Measurements from ENCODE around the gene KCNH2. TPM values are rescaled to one million over a fixed set of nuclear protein-coding genes. Genes with fewer than 3 reads are reported as not detected.
A peak's percentile ranks its signal among the peaks of the same experiment; 100 is the strongest.

Gene KCNH2
- total RNA-seq, 2 donors from 2014 or later, result 3.6 to 5.3 TPM

DNA sequence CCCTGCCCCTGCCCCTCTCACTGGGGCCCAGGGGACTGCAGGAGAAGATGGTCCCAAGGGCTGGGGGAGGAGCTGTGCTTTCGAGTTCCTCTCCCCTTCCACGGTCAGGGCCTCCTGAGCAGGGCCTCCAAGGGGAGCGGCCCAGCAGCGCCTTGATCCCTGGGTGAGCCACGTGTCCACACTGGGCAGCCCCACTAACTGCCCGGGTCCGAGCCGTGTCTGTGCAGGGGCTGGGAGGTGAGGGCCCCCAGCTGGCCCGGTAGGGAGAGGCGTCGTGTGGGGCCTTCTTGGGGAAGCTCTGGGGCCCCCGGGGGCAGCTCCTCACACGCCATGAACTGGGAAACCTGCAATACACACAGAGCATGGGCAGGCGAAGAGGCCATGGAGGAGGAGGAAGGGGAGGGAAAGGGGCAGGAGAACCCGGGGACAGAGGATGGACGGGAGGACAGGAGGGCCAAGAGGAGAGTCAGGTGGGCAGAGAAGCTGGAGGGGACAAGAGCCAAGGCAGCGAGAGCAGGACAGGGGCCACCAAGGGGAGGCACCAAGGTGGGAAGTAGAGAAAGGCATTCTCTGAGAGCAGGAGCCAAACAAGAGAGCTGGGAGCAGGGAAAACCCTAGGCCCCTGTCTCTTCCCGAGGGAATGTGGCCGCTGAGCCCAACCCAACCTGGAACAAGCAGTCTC, 32.8 kb downstream of the KCNH2 start:
- 61 to 65% methylated on average over 14 to 19 of the region's 19 CpGs for WGBS, 2 donors
- no peaks in the 10 kb centered on the region for H3K9me3 ChIP-seq
- no peak overlapping the region for H3K4me3 ChIP-seq
- peaks cover 0 to 4% of the 10 kb centered on the region in 2 donors for H3K27me3 ChIP-seq
- H3K4me1 ChIP-seq, result no peaks in the 10 kb centered on the region
- TF ChIP-seq CTCF (IDR thresholded peaks at IDR 0.05) (no peak), POLR2A (IDR thresholded peaks at IDR 0.05) (no peak)
- no peaks in the 10 kb centered on the region for H3K36me3 ChIP-seq (replicated peaks in 1 of 2; ENCODE audit: insufficient read depth in 1 of 2, low read depth in 2 of 2)
- peak in 1 of 4 donors; percentile 8 for DNase-seq
- no peak overlapping the region for H3K27ac ChIP-seq
- ATAC-seq, result no peak
- intact Hi-C loops (cut with DNase I), result no loop called here

GRCh38 chr7:150944066-150945042, 33.8 kb downstream of the KCNH2 start:
- Histone ChIP-seq H3K36me3 (replicated peaks in 1 of 2; ENCODE audit: insufficient read depth in 1 of 2, low read depth in 2 of 2) (no peaks in the 10 kb centered on the region), H3K4me1 (no peaks in the 10 kb centered on the region), H3K27me3 (peaks cover 0 to 4% of the 10 kb centered on the region in 2 donors), H3K4me3 (no peak overlapping the region), H3K27ac (no peak overlapping the region), H3K9me3 (no peaks in the 10 kb centered on the region)
- ATAC-seq (no peak), DNase-seq (peak in 1 of 4 donors; percentile 6)
- intact Hi-C loops (cut with DNase I), result no loop called here
- TF ChIP-seq CTCF (IDR thresholded peaks at IDR 0.05) (no peak), POLR2A (IDR thresholded peaks at IDR 0.05) (no peak)
- WGBS, 2 donors, result 77 to 78% methylated on average over 4 to 6 of the region's 6 CpGs

GRCh38 chr7:150943453-150943814, 34.7 kb downstream of the KCNH2 start:
- Histone ChIP-seq H3K27ac (no peak overlapping the region), H3K9me3 (no peaks in the 10 kb centered on the region), H3K27me3 (peaks cover 0 to 4% of the 10 kb centered on the region in 2 donors), H3K4me3 (no peak overlapping the region), H3K4me1 (no peaks in the 10 kb centered on the region), H3K36me3 (replicated peaks in 1 of 2; ENCODE audit: insufficient read depth in 1 of 2, low read depth in 2 of 2) (no peaks in the 10 kb centered on the region)
- TF ChIP-seq CTCF (IDR thresholded peaks at IDR 0.05), result no peak
- intact Hi-C loops (cut with DNase I), result no loop called here
- DNase-seq (no peak), ATAC-seq (no peak)
- WGBS, 2 donors, result 90 to 98% methylated on average over 5 to 6 of the region's 6 CpGs

DNA sequence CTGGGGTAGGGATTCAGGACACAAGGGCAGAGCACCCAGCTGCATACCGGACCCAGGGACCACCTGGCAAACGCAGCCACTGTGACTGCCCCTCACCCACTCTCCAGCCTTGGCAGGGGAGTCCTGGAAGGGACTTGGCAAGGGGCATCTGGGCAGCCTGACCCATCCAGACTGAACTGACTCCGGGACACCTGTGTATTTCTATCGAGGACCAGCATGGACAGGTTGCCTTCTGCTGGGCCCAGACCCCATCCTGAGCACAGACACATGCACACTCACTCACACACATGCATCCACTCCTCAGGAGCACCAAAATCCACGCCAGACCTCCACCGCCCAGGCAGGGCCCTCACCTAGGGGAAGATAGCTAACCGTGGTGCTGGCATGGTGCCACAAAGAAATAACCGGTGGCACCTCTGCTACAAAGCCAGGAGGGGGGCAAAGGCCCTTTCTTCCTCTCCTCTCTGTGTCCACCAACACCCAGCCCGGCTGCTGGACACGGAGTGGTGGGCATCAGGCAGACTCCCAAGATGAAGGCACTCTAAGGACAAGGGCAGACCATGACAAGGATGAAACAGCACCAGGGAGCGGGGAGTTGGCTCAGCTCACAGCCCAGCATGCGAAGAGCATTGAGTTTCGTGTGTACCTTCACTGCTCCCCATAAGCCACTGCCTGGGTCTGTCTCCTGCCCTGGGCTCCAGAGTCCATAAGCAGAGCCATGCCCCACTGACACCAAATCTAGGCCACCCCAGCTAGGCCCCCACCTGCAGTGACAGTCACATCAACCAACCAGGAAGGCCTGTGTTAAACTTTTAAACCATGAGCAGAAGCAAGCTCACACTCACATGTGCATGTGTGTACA, 35.3 kb downstream of the KCNH2 start:
- Histone ChIP-seq H3K4me1 (no peaks in the 10 kb centered on the region), H3K9me3 (no peaks in the 10 kb centered on the region), H3K4me3 (no peak overlapping the region), H3K36me3 (replicated peaks in 1 of 2; ENCODE audit: insufficient read depth in 1 of 2, low read depth in 2 of 2) (no peaks in the 10 kb centered on the region), H3K27me3 (peaks cover 0 to 4% of the 10 kb centered on the region in 2 donors), H3K27ac (no peak overlapping the region)
- intact Hi-C loops (cut with DNase I), result no loop called here
- ATAC-seq (no peak), DNase-seq (peak in 1 of 4 donors; percentile 9)
- 73 to 74% methylated on average over 9 to 13 of the region's 13 CpGs for WGBS, 2 donors
- no peak for TF ChIP-seq POLR2A (IDR thresholded peaks at IDR 0.05)

Measured in body of pancreas (tissue), 4 donors.